CD4-positive, alpha-beta T cell treated with Interferon gamma for 1 hour (primary cell): ENCODE results near the gene OTOF.

Experiments
- DNase-seq: peaks from one replicate; pipeline ENCODE4 v3.0.0-alpha.2; 2020

OTOF gene

DNA sequence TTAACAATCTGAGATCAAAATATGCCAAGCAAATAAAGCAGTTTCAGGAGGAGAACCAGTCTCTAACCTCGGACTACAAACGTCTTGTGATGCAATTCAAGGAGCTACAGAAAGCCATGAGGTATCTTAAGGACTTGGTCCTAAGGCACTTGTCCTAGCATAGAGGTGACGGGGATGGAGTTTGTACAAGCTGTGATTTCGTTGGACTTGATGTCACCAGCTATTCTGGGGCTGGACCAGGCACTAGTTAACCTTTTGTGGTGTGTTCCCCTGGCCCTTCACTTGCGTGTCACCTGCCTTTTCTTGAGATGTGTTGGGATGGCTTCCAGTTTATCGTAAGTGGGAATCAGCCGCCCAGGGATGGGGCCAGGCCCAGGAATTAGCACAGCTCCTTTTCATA, 33.7 kb downstream of the OTOF start:
- DNase-seq: no peak

DNA sequence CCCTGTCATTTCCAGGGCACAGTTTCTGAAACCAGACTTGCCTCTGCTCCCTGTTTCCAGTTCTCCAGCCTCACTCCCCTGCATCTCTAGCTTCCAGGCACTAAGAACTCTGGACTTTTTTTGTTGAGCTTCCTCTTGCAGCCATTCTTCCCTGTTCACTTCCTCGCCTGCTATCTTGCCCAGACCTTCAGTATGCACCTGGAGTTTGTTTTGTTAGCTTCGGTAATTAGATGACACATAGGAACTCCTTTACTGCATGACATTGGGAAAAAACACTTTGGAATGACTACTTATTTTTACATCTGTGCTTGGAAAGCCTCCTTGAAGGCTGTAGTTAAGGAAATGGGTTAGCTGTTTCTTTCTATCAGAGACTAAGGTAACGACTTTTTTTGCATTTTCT, 35.2 kb downstream of the OTOF start:
- DNase-seq: no peak

DNA sequence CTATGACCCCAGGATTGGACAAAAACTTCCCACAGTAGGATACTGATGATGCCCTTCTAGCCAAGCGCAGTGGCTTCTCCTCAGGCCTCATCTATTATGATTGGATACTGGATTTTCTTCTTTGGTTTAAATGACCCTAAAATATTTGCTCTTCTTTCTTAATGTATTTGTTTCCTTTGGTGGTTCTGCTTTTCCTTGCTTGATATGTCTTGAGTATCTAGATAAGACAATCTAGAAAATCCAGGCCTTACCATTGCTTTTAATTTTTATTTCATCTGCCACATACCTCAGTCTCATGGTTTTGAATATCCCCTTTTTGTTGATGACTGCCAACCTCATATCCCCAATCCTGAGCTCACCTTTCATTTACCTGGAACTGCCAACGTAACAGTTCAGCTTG, 35.6 kb downstream of the OTOF start:
- DNase-seq: no peak

DNA sequence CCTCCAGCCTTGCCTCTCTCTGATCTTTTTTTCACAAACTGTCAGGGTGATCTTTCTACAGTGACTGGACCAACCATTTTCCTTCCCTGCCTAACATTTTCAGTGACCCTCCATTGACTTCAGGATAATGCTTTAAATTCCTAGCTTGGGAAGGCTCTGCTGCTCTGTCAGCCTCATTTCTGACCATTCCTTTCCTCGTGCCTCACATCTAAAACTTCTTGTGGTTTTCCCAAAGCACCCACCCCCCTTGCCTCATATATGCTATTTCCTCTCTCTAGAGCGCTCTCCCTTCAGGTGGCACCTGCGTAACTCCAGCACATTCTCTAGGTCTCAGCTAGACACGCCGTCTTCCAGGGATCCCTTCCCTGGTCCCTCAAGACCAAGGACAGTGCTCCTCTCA, 39.0 kb downstream of the OTOF start:
- DNase-seq: no peak

DNA sequence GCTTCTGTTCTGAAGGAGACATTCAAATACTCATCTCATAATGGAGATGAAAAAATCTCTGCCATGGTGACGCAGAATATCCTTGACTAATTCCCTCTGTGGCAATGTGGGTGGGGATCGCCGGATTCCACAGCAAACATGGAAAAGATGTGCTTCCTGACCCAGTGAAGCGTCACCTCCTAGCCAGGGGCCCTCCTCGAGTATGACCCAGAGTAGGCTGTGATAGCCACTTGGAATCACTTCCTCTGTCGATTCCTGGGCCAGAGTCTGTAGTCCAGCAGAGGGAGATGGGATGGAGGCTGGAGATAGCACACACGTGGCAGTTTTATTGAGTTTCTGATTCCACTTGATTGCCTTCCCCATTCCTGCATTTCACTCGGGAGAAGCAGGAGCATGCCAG, 39.4 kb downstream of the OTOF start:
- DNase-seq: no peak

DNA sequence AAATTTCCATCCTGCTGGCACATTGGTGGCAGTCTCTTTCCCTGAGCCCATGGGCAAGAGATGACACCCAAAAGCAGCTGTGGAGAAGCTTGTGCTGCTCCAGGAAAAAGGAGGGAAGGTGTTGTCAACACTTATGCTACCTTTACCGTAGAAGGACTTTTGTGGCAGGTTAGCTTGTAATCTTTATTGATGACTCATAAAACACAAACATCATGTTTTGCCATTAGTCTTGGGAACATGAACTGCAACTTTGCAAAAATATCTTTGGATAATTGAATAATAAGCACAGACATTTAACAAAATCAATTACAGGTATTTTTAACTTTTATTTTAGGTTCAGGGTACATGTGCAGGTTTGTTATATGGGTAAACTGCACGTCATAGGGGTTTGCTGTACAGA, 42.8 kb downstream of the OTOF start:
- DNase-seq: no peak

DNA sequence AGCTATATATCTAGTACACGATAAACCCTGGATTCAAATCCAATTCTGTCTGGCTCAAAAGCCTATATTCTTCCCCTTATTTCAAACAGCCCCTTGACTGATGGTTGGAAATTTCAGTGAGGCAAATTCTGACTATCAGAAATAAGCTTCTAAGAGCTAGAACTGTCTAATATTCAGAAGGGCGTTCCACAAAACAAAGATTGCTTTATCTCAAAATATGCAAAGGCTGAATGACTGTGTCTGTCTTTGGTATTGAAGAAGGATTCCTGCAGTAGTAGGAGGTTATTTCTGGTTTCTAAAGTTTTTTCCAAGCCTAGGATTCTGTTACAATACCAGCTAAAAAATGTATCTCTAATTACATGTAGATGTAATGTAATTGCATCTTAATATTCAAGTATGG, 45.1 kb downstream of the OTOF start:
- no peak for DNase-seq

DNA sequence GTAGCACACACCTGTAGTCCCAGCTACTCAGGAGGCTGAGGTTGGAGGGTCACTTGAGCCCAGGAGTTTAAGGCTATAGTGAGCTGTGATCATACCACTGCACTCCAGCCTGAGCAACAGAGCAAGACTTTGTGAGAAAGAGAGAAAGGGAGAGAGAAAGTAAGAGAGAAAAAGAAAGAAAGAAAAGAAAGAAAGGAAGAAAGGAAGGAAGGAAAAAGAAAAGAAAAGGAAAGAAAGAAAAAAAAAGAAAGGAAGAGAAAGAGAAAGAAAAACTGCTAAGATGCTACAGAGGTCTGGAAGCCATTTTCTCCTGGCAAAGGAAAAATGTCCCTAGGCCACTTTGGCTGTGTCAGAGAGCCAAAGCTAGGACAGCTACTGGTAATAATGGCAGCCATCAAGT, 45.6 kb downstream of the OTOF start:
- DNase-seq: no peak

DNA sequence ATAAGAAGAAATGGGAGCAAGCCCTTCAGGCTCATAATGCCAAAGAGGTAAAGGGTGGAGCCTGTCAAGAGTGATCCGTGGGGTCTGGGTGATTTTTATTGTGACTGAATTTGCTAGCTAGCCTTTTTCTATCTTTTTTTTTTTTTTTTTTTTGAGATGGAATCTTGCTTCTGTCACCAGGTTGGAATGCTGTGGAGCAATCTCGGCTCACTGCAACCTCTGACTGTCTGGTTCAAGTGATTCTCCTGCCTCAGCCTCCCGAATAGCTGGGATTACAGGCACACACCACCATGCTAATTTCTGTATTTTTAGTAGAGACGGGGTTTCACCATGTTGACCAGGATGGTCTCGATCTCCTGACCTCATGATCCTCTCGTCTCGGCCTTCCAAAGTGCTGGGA, 47.1 kb downstream of the OTOF start:
- no peak for DNase-seq

DNA sequence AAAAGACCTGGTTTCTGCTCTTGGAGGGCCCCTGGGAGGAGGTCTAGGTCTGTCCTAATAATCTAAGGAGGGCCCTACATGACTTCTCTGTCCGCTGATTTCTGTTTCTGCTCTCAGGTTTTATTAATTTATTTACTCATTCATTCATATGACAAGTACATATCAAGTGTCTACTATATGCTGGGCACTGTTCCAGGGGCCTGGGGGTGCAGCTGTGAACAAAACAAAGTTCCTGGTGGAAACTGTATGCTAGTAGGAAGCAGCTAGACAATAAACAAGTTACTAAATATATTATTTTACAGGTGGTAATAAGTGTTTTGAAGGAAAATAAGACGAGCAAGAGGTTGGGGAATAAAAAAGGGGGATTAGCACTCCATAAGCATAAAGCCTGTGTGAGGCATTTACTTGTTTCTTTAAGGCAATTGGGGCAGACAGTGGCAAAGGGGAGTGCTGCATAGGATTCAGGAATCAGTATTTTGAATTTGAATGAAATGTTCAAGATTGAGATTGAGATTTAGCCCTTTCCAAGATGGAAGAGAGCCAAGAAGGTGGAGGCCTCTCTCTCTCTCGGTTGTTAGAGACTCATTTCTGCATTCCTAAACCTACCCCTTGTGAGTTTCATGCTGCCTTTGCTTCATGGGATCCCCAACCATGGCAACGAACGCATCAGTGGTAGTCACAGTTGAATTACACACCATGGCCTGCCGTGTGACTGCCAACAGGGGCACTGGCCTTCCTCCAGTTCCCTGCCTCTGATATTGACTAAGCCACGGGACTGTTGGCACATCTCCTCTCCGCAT, 47.9 kb downstream of the OTOF start:
- DNase-seq: no peak

DNA sequence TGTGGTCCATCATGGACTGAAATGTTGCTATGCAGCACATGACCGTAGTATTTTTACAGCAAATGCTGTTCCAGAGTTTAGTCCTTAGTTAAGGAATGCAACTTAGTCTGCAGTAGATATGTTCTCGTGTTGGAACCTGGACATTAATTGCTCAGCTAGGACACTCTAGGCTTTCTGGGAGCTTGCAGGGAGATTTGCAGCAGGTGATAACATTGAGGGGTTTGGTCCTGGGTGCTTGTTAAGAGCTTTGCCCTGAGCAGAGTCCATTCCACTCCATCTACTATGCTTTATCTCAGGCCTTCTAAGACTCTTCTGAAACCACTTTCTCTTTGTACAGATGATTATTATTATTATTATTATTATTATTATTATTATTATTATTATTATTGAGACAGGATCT, 49.1 kb downstream of the OTOF start:
- no peak for DNase-seq

DNA sequence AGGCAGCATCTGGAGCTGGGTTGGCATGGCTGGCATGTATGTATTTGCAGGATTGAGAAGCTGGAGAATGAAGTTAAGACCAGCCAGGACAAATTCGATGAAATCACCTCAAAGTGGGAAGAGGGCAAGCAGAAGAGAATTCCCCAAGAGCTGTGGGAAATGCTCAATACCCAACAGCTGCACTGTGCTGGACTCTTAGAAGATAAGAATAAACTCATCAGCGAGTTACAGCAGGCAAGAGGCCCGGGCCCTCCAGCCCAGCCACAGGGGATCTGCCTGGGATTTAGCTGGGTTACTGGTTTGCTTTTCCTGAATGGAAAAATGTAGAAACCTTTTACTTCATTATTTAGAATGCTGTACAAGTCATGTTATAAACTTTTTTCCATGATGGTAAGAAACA, 53.7 kb downstream of the OTOF start:
- no peak for DNase-seq

DNA sequence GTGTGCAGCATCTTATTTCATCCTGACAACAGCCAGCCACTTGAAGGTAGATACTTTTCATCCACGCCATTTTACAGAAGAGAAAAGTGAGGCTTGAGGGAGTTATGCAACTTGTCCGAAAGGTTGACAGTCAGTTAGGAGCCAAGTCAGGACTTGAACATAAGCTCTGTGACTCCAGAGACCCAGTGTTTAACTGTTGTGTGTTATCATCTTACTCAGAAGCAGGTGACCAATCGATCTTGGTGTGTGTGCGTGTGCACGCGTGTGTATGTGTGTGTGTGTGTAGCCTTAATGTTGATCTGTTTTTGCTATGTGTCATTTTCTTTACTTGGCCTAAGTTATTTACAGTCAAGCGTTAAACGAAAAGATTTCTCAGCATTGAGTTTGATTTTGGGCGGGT, 54.2 kb downstream of the OTOF start:
- DNase-seq: no peak

DNA sequence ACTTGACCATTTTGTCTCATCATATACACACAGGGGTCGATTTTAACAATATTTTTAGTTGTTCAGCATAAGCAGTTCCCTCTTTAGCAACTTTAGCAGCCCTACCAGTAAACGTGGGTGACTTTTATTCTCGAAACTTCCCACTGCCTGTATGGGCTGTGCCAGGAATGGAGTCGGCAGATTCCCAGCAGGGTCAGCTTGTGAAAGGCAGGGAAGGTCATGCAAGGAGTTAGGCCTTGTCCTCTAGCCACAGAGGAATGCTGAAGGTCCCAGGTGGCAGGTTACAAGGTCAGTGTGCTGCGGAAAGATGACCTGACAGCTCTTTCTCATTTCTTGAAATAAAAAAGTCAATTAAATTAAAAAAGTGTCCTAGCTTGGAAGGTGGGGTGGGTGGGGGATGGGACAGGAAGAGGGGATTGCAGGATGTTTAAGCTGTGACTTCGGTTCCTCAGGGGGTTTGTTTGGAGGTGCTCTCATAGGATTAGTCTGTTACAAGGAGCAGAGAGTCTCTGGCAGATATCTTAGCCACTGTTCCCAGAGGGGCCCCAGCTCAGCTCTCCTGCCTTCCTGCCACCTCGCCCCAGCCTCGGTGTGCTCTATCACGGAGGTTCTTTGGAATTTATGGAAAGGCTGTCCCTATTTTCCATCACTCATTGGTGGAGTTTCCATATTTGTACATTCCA, 54.8 kb downstream of the OTOF start:
- no peak for DNase-seq

DNA sequence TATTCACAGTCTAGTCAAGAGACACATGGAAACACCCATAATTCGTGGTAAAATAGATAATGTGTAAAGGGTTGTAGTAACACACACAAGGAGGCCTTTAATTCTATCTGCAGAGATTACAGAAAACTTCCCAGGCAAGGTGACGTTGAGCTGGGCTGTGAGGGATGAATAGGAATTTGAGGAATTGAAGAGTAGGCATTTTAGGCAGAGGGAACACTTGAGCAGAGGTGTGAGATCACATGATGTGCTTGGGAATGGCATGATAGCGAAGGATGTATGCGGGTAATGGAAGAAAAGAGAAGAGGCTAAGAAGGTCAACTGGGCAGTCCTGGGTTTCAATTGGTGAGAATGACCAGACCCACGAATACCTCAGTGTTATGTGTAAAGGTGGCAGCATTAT, 56.0 kb downstream of the OTOF start:
- DNase-seq: no peak

DNA sequence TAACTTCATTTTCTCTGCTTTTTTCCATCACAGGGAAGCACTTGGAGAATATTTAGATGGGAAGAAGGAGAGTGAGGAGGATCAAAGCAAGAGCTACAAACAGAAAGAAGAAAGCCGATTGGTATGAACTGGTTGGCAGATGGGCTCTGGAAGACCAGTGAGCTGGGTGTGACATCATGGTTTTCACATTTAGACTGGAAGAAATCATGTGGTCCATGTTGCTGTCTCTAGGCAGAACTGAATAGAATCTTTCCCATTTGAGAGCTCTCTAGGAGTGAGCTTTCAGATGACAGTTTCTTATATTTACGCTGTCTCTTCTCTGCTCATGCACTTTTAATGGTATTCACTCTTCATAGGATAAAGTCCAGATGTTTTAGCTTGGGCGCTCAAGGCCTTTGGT, 63.6 kb downstream of the OTOF start:
- no peak for DNase-seq

DNA sequence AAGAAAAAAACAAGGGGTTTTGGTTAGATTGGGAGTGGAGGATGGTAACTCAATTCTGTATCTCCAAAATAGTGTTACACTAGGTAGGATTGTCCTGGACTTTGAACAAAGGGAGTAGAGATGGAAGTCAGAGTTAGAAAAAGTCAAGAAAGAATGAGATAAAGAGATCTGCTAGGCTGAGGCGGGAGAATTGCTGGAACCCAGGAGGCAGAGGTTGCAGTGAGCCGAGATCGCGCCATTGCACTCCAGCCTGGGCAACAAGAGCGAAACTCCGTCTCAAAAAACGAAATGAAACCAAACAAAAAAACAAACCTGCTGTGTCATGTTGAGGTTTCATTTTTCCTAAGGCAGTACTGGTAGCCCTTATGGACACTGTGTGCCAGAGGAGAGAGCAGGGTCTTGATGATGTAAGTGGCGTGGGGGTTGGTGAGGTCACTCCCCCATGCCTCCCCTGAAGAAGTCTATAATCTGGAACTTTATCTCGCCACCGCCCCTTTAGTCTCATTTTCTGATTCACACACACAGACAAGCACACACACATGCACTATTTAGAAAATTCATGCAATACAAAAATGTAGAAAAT, 65.7 kb downstream of the OTOF start:
- DNase-seq: peak; percentile 7

DNA sequence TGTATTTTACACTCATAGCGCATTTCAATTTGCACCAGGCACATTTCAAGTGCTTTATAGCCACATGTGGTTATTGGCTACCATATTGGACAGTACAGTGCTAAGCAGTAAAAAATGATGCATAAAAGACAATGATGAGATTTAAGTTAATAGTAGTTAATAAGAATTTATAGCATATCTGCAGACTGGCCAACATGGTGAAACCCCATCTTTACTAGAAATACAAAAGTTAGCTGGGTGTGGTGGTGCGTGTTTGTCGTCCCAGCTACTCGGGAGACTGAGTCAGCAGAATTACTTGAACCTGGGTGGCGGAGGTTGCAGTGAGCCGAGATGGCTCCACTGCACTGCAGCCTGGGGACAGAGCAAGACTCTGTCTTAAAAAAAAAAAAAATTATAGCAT, 66.5 kb downstream of the OTOF start:
- DNase-seq: no peak

DNA sequence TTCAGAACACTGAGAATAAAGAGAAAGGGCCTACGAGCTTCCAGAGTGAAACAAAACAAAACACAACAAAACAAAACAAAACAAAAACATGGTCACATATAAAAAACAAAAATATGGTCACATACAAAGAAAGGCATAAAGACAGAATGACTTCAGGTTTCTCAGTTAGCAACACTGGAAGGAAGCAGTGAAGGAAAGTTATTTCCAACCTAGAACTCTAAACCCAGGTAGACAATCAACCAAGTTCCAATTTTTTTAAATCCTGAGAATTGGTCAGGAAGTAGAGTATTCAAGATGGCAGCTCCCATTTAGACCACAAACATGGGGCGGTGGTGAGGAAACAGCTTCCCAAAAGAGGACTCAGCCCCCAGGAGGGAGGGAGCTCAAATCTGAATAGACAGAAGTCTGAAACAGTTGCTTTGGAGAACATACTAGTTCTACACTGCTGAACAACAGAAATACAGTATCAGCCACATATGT, 67.1 kb downstream of the OTOF start:
- DNase-seq: no peak

DNA sequence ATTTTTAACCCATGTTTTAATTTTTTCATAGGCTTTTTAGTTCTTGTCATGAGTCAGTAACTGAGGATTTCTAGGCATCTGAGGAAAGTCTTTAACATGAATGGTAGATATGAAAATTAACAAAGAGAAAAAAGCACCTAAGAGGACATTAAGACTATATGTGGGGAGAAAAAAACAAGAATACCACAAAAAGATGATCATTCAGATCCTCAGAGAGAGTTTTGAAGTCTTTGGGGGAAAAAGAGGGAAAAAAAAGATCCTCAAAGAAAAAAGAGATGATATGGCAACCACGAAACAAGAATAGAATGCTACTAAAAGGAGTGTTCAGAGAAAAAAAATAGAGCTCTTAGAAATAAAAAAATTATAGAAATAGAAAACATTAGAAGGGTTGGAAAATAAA, 68.1 kb downstream of the OTOF start:
- no peak for DNase-seq

DNA sequence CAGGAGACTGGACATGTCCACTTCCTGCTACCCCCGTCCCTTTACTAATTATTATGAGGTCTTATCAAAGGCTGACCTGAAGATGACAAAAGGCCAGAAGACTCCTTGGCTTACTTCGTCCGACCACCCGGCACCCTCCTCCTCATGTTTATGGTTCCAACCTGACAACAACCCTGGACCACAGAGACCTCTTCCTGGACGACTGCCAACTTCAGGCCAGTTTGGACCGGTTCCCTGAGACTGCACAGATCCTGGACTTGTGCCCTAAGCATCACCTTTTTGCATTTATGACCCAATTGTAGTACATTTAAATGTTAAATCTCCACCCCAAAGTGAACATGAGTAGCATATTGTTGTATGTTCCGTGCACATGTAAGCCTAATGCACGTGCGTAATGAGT, 70.4 kb downstream of the OTOF start:
- DNase-seq: no peak
